Brain microvascular endothelial cell (primary cell): Measurements from ENCODE around the gene SLC35A1.

Experiments
- DNase-seq: peaks from one replicate; pipeline ENCODE4 v3.0.0-alpha.2; 2020
- H3K27ac ChIP-seq: fragments of 250-450 bp; sonication (Bioruptor Pico); 2 replicates; pipeline ENCODE4 v1.5.1; 2020; ENCODE audit warnings: mild to moderate bottlenecking, moderate library complexity
- H3K27me3 ChIP-seq: fragments of 250-450 bp; sonication (Bioruptor Pico); replicated peaks from 2 replicates; pipeline ENCODE4 v1.5.1; 2020; ENCODE audit warnings: mild to moderate bottlenecking
- H3K36me3 ChIP-seq: fragments of 250-450 bp; sonication (Bioruptor Pico); replicated peaks from 2 replicates; pipeline ENCODE4 v1.5.1; 2020; ENCODE audit warnings: mild to moderate bottlenecking
- H3K4me3 ChIP-seq: 2 replicates; pipeline ENCODE4 v1.5.1; 2011; ENCODE audit warnings: low read depth, mild to moderate bottlenecking, control low read depth, low read length, moderate library complexity
- CTCF ChIP-seq: IDR thresholded peaks from 2 replicates; pipeline ENCODE4 v1.5.1; 2011; ENCODE audit warnings: low read depth, mild to moderate bottlenecking, moderate library complexity, low read length, control low read depth, inconsistent platforms; ENCODE audit errors: missing control alignments
- in situ Hi-C: cut with HindIII; loops from 2 replicates; pipeline ENCODE4 v1.10.0; 2017; ENCODE audit warnings: low sequenced_read_pairs, low pct_ligation_motif_present

SLC35A1 gene

DNA sequence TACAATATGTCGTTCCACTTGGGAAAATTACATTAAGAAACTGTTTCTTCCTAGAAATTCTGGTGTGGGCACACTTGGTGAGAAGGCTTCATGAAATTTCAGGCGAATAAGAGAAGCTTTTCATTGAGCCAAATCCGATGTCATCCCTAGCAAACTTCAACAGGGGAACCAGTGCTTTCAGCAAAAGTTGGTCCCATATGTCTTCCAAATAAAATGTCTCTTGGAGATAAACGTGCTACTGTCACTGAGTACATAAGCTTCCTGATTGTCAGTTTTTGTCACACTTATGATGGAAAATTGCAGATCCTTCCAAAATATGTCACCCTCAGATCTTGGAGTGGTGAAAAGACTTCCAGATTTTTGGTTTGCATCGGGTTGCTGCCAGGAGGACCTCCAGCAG lies 31.1 kb upstream of the SLC35A1 start:
- Histone ChIP-seq H3K36me3 (no peaks in the 10 kb centered on the region), H3K4me3 (no peak overlapping the region), H3K27me3 (no peaks in the 10 kb centered on the region), H3K27ac (no peak overlapping the region)
- DNase-seq = no peak
- no peak for TF ChIP-seq CTCF
- in situ Hi-C loops = no loop called here

DNA sequence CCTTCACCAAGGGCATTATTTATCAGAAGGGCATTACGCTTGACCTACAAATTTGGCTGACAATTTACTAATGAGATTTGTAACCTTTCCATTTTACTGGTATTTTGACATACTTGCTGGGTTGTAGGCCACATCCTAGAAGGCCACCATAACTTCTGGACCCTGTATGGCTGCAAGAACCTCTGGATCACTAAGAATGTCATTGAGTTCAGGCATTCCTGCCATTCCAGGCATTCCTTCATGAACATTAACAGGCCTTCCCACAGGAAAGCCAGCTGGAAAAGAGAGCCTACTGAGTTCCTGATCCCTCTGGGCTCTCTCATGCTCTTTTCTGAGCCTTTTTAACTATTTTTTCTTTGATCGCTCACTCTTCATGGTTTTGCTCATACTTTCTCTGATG lies 28.4 kb upstream of the SLC35A1 start:
- in situ Hi-C loops = no loop called here
- no peak for TF ChIP-seq CTCF

DNA sequence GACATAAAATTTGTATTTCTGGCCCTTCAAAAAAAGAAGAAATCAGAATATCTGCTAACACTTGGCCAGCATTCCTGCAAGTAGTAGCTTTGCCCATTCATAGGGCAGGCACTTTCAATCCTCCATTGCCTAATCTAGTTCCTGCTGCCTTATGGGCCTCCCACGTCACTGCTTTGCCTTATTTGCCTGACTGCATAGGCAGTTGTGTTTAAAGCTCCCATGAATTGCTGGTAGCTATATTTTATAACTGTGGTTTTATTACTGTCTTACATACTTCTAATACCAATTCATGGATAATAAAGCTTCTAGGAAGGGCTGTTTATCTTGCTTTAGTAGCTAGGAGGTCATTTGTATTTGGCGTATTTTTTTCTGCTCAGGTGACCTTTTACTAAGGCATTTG lies 7.7 kb upstream of the SLC35A1 start:
- Histone ChIP-seq H3K36me3 (no peaks in the 10 kb centered on the region), H3K27ac (no peak overlapping the region), H3K27me3 (no peaks in the 10 kb centered on the region), H3K4me3 (no peak overlapping the region)
- no peak for TF ChIP-seq CTCF
- in situ Hi-C loops = no loop called here
- DNase-seq = no peak

More for the DNA sequence above, 28.4 kb upstream of the SLC35A1 start:
- Histone ChIP-seq H3K4me3 (no peak overlapping the region), H3K36me3 (no peaks in the 10 kb centered on the region), H3K27ac (no peak overlapping the region), H3K27me3 (no peaks in the 10 kb centered on the region)
- no peak for DNase-seq

DNA sequence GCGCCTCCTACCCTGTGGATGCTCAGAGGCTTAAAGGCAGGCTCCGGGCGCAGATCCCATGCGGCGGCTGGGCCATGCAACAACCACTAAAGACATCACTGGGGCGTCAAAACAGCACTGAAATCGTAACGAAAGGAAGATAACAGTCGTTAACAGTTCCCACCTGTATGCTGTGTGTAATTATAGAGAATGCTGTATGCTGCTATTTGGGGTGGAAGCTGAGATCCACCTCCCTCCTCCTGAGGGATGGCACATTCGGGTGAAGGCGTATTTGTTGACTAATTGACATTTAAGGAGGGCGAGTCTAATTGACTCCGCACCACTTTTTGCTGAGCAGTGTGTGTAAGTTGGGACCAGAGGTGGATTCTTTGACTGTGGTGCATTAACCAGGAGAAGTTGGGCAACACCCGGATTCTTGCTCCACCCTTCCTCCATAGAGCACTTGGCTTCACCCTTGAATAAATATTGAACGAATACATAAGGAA lies 687 bp downstream of the SLC35A1 start:
- in situ Hi-C loops = no loop called here
- DNase-seq = peak; percentile 66

DNA sequence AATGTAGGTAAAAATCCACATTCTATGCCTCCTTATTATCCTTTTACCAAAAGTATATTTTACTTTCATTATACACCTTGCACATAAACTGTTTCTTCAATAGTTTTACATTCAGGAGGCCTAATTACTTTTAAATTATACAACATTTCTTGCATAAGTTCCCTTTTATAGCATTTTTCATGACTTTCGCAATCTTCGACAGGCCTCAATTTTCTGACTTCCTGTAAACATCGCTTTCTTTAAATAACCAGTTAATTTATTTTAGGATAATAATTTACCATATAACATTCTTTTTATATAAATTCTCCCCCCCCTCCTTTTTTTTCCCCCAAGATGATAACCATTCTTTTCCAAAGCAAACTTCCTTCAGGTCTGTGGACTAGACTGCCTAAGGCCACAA lies 9.2 kb downstream of the SLC35A1 start:
- no peaks in the 10 kb centered on the region for H3K27me3 ChIP-seq
- in situ Hi-C loops = no loop called here

More for the DNA sequence above, 687 bp downstream of the SLC35A1 start:
- peak; percentile 5 for TF ChIP-seq CTCF
- Histone ChIP-seq H3K36me3 (peaks cover 3% of the 10 kb centered on the region), H3K27me3 (no peaks in the 10 kb centered on the region), H3K4me3 (peak overlapping the region; percentile 89), H3K27ac (peak overlapping the region; percentile 89)

More for the DNA sequence above, 9.2 kb downstream of the SLC35A1 start:
- no peak for TF ChIP-seq CTCF
- H3K36me3 ChIP-seq = peaks cover 5% of the 10 kb centered on the region
- no peak overlapping the region for H3K27ac ChIP-seq
- no peak overlapping the region for H3K4me3 ChIP-seq
- DNase-seq = no peak
